HepG2 (cell line): ENCODE data around the gene CISD1. TPM values are rescaled to one million over a fixed set of nuclear protein-coding genes. Genes with fewer than 3 reads are reported as not detected.

ENCODE experiments used
- CAMTA2 ChIP-seq: sonication (generic); formaldehyde crosslinking; IDR thresholded peaks from 2 replicates; pipeline ENCODE4 v1.4.0; 2020; ENCODE audit warnings: mild to moderate bottlenecking, missing genetic modification reagents, borderline replicate concordance
- EP300 ChIP-seq, 3 experiments: sonication (generic) in 1 of 3; formaldehyde crosslinking in 1 of 3; IDR thresholded peaks; 2 replicates each; pipeline versions ENCODE4 v1.5.1 to v1.6.1; 2011 to 2020; ENCODE audit warnings: low read depth in 2 of 3, low read length in 2 of 3, borderline replicate concordance in 1 of 3, improper control_type of control experiment in 1 of 3, mild to moderate bottlenecking in 1 of 3, missing genetic modification reagents in 1 of 3, moderate library complexity in 1 of 3
- HCFC1 ChIP-seq: fragments of 150-350 bp; IDR thresholded peaks from 2 replicates; pipeline ENCODE4 v1.6.1; 2014; ENCODE audit warnings: low read depth, low read length
- HOXA9 ChIP-seq: sonication (generic); formaldehyde crosslinking; IDR thresholded peaks from 2 replicates; pipeline ENCODE4 v1.8.1; 2022; ENCODE audit warnings: missing genetic modification reagents, mild to moderate bottlenecking, moderate library complexity, borderline replicate concordance
- HOXD1 ChIP-seq: sonication (generic); formaldehyde crosslinking; IDR thresholded peaks from 2 replicates; pipeline ENCODE4 v1.5.0; 2020; ENCODE audit warnings: missing genetic modification reagents
- KLF12 ChIP-seq: sonication (generic); formaldehyde crosslinking; IDR thresholded peaks from 2 replicates; pipeline ENCODE4 v1.4.0; 2020; ENCODE audit warnings: missing genetic modification reagents, borderline replicate concordance
- MTA1 ChIP-seq: sonication (generic); formaldehyde crosslinking; IDR thresholded peaks from 2 replicates; pipeline ENCODE4 v1.4.0; 2020; ENCODE audit warnings: missing genetic modification reagents, mild to moderate bottlenecking, borderline replicate concordance
- MXD4 ChIP-seq: IDR thresholded peaks from 2 replicates; pipeline ENCODE4 v1.6.1; 2016; ENCODE audit warnings: mild to moderate bottlenecking, missing biosample characterization, missing genetic modification reagents
- NCOR1 ChIP-seq: fragments of 200-600 bp; sonication (generic); IDR thresholded peaks from 2 replicates; pipeline ENCODE4 v1.7.0; 2017; ENCODE audit warnings: antibody characterized with exemption, low read length, borderline replicate concordance
- PLSCR1 ChIP-seq: sonication (generic); formaldehyde crosslinking; IDR thresholded peaks from 2 replicates; pipeline ENCODE4 v1.5.0; 2020; ENCODE audit warnings: missing genetic modification reagents, mild to moderate bottlenecking, borderline replicate concordance
- SAP130 ChIP-seq: IDR thresholded peaks from 2 replicates; pipeline ENCODE4 v1.6.1; 2016; ENCODE audit warnings: low read depth
- SOX5 ChIP-seq: IDR thresholded peaks from 2 replicates; pipeline ENCODE4 v1.6.1; 2016; ENCODE audit warnings: borderline replicate concordance
- SRF ChIP-seq: IDR thresholded peaks from 2 replicates; pipeline ENCODE4 v1.6.1; 2011; ENCODE audit warnings: mild to moderate bottlenecking, low read depth, low read length, moderate library complexity
- TARDBP ChIP-seq: sonication (generic); formaldehyde crosslinking; IDR thresholded peaks from 2 replicates; pipeline ENCODE4 v1.8.0; 2022; ENCODE audit warnings: mild to moderate bottlenecking, missing genetic modification reagents
- TCF7 ChIP-seq: sonication (generic); IDR thresholded peaks from 2 replicates; pipeline ENCODE4 v1.6.1; 2016; ENCODE audit warnings: antibody characterized with exemption, low read depth
- TFDP1 ChIP-seq: IDR thresholded peaks from 2 replicates; pipeline ENCODE4 v1.6.1; 2016; ENCODE audit warnings: missing compliant biosample characterization, missing genetic modification reagents, borderline replicate concordance
- ZBTB10 ChIP-seq: sonication (generic); formaldehyde crosslinking; IDR thresholded peaks from 2 replicates; pipeline ENCODE4 v1.4.0; 2020; ENCODE audit warnings: missing genetic modification reagents, borderline replicate concordance
- ZFP36L2 ChIP-seq: sonication (generic); formaldehyde crosslinking; IDR thresholded peaks from 2 replicates; pipeline ENCODE4 v1.4.0; 2020; ENCODE audit warnings: missing genetic modification reagents
- ZFX ChIP-seq: sonication (generic); formaldehyde crosslinking; IDR thresholded peaks from 2 replicates; pipeline ENCODE4 v1.4.0; 2020; ENCODE audit warnings: mild to moderate bottlenecking, low read depth, missing genetic modification reagents, moderate library complexity
- ZGPAT ChIP-seq: IDR thresholded peaks from 2 replicates; pipeline ENCODE4 v1.6.1; 2016; ENCODE audit warnings: mild to moderate bottlenecking
- ZNF124 ChIP-seq: sonication (generic); formaldehyde crosslinking; IDR thresholded peaks from 2 replicates; pipeline ENCODE4 v1.4.0; 2020; ENCODE audit warnings: missing genetic modification reagents
- ZNF260 ChIP-seq: sonication (generic); formaldehyde crosslinking; IDR thresholded peaks from 2 replicates; pipeline ENCODE4 v1.4.0; 2020; ENCODE audit warnings: missing genetic modification reagents, low read depth, mild to moderate bottlenecking, borderline replicate concordance
- ZNF326 ChIP-seq: sonication (generic); formaldehyde crosslinking; IDR thresholded peaks from 2 replicates; pipeline ENCODE4 v1.4.0; 2020; ENCODE audit warnings: missing genetic modification reagents, borderline replicate concordance
- ZNF431 ChIP-seq: sonication (generic); formaldehyde crosslinking; IDR thresholded peaks from 2 replicates; pipeline ENCODE4 v1.9.0; 2022; ENCODE audit warnings: missing genetic modification reagents, low read depth, mild to moderate bottlenecking, borderline replicate concordance
- polyA plus RNA-seq, 8 experiments: library from polyadenylated mRNA; depleted of rRNA in 3 of 8; stranded (reverse) in 7 of 8; unstranded in 1 of 8; fragments of >200 nt; fragmentation: Illumina TruSeq in 4 of 8; extraction: Trizol in 4 of 8; gene quantifications; 2 replicates each; pipeline versions ENCODE4 v1.2.1 to v1.2.3, GENCODE V29; 2011 to 2016; ENCODE audit warnings: low read depth in 4 of 8, missing spikeins in 1 of 8, mixed read lengths in 1 of 8; ENCODE audit not compliant: insufficient read depth in 1 of 8
- total RNA-seq, 5 experiments: library from RNA; depleted of rRNA; stranded (reverse); fragments of >200 nt; fragmentation: Illumina TruSeq; extraction: Trizol; gene quantifications; 2 replicates each; pipeline ENCODE4 v1.2.3, GENCODE V29; 2016; ENCODE audit warnings: low read depth in 1 of 5

The CISD1 gene
- total and polyA plus RNA-seq, 2 of the 13 experiments (the other 11 are each of a cell fraction or from before 2014, with no cell fraction given), result 63.4 to 78.9 TPM

GRCh38 chr10:58266826-58267712 lies 1.9 kb upstream of the CISD1 start (continued):
- TF ChIP-seq ZGPAT, result no peak
- TF ChIP-seq ZFX (CRISPR knock-in tag), result peak; percentile 77
- no peak for TF ChIP-seq ZNF431 (CRISPR knock-in tag)
- TF ChIP-seq TCF7, result no peak
- TF ChIP-seq MXD4 (CRISPR knock-in tag), result no peak
- no peak for TF ChIP-seq PLSCR1 (CRISPR knock-in tag)
- no peak for TF ChIP-seq TFDP1 (CRISPR knock-in tag)
- no peak for TF ChIP-seq ZNF124 (CRISPR knock-in tag)
- TF ChIP-seq EP300 (IDR thresholded peaks at IDR 0.05; ENCODE audit: low read depth in 2 of 2, low read length in 2 of 2), result no peak
- TF ChIP-seq EP300 (CRISPR knock-in tag; IDR thresholded peaks at IDR 0.05; ENCODE audit: borderline replicate concordance), result no peak
- TF ChIP-seq HOXD1 (CRISPR knock-in tag), result no peak
- no peak for TF ChIP-seq ZNF326
- peak; percentile 47; the same call in 1 of the 2 replicates for TF ChIP-seq MTA1 (CRISPR knock-in tag)
- TF ChIP-seq TARDBP (CRISPR knock-in tag), result no peak
- TF ChIP-seq KLF12 (CRISPR knock-in tag), result no peak
- no peak for TF ChIP-seq ZNF260 (CRISPR knock-in tag)
- TF ChIP-seq HCFC1, result no peak
- no peak for TF ChIP-seq HOXA9
- TF ChIP-seq NCOR1, result no peak
- TF ChIP-seq CAMTA2, result no peak
- TF ChIP-seq SRF, result no peak
- peak; percentile 40 for TF ChIP-seq ZBTB10 (CRISPR knock-in tag)
- peak; percentile 37; the same call in 1 of the 2 replicates for TF ChIP-seq SAP130 (CRISPR knock-in tag)
- no peak for TF ChIP-seq ZFP36L2 (CRISPR knock-in tag)
- no peak for TF ChIP-seq SOX5 (CRISPR knock-in tag)
